Amygdala (tissue), 56 donors: ENCODE measurements around the gene BACE2.

Experiments used
- DNase-seq, 56 donors: peaks; one replicate each; lab custom pipeline; 2025; lab: John Stamatoyannopoulos, UW

The BACE2 gene

DNA sequence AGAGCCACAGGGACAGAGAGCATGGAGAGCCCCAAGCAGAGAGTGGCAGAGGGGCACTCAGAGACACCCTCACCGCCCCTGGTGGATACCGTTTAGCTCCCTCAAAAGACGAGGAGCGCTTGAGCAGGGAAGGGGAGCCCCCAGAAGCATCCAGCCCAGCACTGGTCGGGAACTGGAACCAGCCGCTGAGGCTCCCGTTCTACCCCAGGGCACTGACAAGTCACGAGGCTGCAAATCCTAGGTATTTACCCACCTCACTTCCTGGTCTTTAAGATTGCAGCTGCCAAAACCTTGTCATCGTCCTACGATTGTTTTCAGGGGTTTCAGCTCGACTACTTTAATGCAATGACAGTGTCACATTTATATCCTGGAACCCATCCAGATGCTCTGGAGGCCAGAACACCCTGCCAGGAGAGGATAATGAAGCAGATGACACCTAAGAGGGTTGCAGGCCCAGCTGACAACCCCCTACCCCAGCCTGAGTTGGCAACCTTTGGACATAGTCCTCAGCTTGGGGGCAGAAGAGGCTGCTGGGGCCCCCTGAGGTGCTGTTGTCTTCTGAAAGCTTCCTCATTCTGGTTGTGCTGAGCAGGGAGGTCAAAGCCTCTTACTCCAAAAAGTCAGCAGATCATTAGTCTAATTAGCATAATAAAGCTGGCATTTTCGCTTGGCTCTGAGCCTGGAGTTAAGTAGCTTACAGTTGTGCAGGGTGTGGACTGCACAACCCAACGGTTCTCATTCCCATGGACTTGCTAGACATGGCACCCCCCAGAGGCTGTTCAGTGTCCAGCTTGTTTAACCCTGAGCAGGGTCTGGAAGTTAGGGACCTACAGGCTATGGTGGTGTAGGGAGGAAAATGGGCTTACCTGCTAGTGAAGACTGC lies 20.6 kb upstream of the BACE2 start:
- no peak for DNase-seq

DNA sequence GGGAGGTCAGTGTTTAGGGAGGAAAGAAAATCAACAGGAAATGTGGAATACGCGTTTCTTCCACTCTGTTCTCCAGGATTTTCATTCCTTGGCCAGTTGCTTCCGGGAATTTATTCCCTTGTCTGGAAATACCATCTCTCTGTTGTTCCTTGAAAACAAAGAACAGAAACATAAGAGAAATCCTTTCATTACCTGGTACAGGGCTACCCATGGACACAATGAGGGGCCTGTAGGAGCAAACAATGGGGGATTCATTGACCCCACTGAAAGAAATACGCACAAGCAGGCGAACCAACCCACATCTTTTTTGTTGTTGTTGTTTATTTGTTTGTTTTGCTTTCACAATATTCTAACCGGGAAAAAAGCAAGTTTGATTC lies 20.0 kb upstream of the BACE2 start:
- no peak for DNase-seq

DNA sequence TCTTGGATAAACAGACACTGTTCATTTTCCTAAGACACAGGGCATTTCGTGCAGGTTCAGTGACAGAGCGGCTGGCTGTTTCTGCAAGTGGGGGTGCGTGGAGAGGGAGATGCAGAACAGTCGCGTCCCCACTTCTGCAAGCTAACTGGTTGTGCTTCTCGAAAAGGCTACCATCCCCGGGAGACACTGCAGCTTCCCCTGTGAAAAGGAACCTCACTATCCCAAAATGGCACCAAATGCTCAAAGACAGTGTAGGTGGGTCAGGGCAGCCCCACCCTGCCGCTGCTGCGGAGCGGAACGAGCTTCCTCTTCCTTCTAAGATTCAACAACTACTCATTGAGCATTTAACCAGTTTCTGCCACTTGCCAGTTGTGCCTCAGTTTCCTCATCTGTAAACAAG lies 19.2 kb upstream of the BACE2 start:
- no peak for DNase-seq

DNA sequence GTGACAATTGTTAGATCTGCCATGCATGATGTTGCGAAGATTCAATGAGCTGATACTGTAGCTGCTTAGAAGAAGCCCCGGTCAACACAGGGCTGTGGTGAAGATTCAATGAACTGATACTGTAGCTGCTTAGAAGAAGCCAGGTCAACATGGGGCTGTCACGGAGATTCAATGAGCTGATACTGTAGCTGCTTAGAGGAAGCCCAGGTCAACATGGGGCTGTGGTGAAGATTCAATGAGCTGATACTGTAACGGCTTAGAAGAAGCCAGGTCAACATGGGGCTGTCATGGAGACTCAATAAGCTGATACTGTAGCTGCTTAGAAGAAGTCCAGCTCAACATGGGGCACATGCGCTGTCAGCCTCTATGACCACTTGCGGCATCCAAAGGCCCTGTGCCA lies 18.8 kb upstream of the BACE2 start:
- no peak for DNase-seq

DNA sequence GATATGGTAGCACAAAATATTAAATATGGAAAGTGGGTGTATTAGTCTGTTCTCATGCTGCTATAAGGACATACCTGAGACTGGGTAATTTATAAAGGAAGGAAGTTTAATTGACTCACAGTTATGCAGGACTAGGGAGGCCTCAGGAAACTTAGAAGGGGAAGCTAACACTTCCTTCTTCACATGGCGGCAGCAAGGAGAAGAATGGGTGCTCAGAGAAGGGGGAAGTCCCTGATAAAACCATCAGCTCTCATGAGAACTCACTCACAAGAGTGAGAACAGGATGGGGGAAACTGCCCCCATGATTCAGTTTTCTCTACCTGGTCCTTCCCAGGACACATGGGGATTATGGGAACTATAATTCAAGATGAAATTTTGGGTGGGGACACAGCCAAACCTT lies 15.8 kb upstream of the BACE2 start:
- DNase-seq: no peak

DNA sequence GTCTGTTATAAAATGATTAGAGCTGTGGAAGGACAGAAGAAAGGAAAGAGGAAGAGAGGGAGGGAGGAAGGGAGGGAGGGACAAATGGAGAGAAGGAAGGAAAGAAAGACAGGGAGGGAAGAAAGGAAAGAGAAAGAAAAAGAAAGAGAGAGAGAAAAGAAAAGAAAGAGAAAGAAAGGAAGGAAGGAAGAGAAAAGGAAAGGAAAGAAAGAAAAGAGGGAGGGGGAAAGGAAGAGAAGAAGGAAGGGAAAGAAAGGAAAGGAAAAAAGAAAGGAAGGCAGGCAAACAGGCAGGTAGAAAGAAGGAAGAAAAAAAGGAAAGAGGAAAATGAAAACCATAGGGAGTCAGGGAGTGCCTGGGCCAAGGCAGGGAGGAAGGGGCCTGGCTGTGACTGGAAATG lies 14.5 kb upstream of the BACE2 start:
- DNase-seq: no peak

DNA sequence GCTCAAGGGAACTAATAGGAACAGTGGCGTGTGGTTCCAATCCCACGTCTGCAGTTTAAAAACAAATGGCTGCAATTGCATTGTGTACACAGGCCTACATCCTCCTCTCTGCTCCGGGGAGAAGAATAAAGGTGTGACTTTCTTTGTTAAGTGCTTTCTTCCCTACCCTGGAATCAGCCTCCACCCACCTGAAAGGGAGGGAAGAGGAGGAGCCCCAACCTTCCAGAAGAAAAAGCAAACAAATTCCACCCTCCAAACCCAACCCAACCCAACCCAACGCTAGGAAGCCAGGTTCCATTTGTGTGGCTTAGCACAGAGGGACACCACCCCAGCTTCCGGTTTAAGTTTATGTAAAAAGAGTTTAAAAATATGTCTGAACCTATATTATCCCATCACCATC lies 11.8 kb upstream of the BACE2 start:
- no peak for DNase-seq

DNA sequence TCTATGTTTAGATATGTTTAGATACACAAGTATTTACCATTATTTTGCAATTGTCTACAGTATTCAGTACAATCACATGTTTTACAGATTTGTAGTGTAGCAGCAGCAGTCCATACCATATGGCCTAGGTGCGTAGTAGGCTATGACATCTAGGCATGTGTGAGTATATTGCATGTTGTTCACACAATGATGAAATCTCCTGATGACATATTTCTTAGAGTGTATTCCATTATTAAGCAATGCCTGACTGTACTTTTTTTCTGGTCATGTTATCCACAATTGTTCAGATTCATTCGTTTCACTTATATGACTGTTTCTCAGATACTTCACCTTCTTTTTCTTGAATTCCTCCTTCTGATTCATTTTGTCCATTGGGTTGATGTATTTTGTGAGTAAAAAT lies 9.9 kb upstream of the BACE2 start:
- no peak for DNase-seq

DNA sequence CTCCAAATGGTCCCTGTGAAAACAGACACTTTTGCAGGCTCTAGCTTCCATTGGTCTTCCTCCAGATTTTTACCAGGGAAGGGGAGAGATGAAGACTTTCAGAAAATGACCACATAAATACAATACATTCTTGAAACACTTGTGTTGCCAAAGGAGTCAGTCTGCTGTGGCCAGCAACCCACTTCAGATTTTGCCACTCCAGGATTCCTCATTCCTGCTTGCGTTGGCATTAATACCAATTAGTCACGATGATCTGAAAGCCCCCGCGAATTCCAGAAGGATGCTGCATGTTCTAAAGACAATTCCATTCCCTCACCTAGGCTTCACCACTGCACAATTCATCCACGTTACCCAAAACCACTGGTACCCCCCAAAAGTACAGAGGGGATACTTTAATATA lies 7.9 kb upstream of the BACE2 start:
- no peak for DNase-seq

DNA sequence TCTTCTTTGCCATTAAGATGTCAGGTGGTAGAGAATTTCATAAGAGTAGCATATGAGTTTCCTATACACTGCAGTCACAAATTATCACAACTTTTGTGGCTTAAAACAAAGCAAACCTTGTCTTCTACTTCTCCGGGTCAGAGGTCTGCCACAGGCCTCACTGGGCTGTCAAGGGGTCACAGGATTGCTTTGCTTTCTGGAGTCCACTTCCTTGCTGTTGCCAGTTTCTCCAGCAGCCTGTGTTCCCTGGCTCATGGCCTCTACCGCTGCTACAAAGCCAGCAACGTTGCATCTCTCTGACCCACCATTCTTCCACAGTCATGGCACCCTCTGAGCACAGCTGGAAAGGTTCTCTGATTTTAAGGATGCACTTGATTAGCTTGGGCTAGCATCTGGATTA lies 6.5 kb upstream of the BACE2 start:
- no peak for DNase-seq

DNA sequence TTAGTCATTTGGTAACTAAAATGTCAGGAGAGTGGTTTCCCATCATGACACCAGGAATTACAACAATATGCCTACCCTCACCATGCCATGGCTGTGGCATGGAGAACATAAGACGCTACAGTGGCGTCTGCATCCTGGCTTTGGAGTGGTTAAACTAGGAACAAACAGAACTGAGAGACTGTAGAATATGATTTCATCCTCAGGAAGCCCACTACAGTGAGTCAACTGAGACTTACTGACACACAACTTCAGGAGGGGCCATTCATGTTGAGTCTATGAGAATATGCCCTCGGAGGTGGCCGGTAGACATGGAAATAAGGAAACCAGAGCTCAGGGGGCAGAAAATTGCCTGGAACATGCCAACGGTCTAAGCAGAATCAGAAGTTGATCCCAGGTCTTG lies 5.9 kb upstream of the BACE2 start:
- DNase-seq: no peak

DNA sequence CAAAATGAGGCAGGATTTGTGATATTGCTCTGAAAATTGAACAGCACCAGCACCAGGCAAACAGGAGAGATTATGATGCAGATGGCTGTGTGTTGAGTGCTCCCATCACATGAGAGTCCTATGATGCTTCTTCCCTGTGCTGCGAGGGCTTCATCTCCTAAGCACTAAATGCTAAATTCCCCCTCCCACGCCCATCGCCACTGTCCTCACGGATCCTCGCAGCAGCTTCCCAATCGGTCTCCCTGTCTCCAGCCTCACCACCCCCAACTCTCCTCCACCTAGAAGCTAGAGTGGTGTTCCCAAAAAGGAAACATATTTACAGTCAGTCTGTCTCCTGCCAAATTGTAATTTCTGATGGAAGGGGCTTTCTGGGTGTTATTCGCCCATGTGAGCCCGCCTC lies 4.9 kb upstream of the BACE2 start:
- DNase-seq: peak in 16 of 56 donors; percentile 5 to 46 (median 17)

DNA sequence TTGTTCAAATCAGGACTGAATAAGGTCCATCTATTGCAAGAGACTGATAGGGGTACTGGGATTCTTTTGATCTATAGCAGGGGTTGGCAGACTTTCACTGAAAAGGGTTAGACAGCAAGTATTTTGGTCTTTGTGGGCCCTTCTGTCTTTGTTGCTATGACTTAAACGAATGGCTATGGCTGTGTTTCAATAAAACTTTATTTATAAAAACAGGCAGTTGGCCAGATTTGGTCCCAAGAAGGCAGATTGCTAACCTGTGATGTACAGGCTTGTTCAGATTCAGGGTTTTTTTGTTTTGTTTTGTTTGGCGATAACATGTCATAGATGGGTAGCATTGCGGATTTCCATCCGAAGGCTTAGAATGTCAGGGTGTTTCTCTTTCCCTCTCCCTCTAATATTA lies 3.9 kb upstream of the BACE2 start:
- DNase-seq: no peak

DNA sequence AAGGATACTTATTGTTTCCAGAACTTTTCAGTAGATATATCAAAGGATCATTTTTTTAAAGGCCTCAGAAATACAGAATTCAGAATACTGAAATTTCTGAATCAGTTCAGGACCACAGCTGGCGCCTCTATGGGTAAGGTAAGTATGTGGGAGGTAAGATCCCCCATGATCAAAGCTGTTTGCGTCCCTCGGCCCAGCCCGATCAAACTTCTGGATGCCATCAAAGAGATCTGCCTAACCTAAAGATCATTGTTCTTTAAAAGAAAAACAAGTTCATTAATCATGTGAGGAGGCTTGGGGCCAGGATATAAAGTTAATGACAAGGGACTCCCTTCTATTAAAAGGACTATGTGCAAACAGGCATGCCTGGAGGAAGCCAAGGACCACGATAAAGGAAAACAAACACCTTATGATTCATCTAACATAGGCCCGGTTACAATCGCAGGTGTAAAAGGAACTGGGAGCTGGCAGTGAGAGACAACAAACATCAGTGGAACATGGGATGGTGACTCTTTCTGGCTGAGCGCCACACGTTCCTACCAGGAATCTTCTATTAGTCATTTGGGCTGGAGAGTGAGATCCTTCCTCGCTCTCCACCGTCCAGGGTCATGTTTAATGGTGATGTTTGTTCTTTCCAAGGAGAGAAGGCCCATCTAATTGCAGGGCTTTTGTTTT lies 2.8 kb upstream of the BACE2 start:
- no peak for DNase-seq

DNA sequence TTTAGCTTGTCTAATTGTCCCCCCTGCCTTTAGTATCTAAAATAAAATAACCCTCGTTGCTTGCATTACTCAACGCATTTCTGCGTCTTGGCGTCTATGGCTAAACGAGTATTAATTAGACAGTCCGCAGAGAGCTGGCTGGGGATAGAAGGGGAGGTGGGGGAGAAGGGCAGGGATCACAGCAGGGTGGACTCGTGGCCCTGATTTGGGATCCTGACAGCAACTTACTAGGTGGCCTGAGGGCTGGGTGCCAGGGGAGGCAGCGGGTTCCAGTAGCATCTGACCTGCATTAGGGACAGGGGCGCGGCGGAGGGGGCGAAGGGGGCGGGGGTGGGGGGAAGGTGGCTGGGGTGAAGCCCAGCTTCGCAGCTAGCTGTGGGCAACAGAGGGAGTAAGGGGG lies 1.1 kb upstream of the BACE2 start:
- DNase-seq: peak in 4 of 56 donors; percentile 9 to 64 (median 30)

DNA sequence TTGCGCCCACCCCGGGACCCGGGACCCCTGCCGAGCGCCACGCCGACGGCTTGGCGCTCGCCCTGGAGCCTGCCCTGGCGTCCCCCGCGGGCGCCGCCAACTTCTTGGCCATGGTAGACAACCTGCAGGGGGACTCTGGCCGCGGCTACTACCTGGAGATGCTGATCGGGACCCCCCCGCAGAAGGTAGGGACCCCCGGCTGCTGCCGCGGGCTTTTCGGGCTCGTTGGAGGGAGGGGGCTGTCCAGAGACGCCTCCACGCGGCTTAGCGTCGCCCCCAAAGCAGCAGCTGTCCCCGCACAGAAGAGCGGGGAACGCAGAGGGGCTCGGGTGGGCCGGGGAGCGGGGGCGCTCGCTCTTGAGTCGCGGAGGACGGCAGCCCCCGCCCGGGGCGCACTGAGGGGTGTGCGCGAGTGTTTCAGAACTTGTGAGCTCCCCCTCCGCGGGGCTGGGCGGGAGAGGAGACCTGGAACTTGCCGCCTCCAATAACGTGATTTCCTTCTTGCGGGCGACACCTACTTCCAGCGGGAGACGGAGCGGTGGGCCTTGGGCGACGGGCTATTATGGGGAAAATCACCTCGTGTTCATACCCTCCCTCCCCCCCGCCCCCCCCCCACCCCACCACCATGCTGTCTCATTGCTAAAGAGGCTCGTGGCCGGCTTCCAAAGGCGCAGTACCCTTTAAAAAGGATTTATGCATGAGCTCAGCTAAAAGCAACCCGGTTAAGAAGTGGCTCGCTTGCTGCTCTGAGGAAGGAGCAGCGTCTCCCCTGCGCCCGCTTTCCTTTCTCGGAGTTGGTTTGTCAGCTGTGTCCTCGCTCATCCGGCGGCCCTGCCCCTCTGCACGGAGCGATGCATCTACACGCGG lies 664 bp downstream of the BACE2 start:
- DNase-seq: peak in 28 of 56 donors; percentile 4 to 48 (median 26)

DNA sequence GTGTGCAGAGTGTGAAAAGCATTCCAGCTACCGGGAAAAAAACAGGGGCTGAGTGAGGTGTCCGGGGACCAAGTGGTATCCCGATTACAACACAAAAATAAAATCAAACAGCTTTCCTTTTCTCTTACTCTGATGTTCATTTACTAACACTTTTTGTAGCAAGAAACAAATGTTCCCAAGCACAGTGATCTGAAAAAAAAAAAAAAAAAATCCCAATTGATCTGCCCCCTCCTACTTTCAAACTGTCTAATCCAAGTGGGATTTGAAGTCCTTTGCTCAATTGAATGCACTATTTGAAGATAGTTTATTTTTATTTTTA lies 1.3 kb downstream of the BACE2 start:
- DNase-seq: no peak

DNA sequence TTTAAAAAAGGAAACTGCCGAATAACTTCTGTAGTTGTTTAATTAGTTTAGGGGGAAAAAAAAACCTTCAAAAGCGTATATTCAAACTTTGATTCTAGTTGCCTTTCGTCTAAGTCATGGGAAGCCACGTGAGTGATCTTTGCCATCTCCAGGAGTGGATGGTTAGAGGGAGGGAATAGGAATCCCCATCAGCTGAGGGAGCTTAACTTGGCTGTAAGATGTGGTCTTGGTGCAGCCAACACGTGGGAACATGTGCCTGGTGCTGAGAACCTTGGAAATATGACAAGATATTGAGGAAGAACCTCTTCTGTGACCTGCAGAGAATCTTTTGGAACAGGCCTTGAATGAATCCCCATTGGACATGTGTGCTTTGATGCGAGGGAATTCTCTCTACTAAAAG lies 1.7 kb downstream of the BACE2 start:
- no peak for DNase-seq

DNA sequence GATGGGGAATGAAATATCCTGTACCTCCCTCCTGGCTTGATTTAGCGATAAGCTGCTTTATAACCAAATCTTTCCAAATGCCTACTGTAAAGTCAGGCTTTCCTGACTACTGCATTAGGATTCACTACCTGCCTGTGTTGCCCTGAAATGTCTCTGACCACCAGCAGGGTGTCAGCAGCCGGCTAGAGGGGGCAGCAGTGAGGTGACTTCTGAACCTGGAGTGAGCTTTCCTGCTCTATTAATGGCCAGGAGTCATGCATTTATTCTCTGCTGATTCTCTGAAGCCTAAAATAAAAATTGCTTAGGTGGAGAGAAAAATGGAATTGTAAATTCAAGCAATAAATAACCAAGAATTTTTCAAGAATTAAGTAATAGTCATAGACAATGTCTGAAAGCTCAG lies 2.5 kb downstream of the BACE2 start:
- DNase-seq: peak in 3 of 56 donors; percentile 2 to 4 (median 2)

DNA sequence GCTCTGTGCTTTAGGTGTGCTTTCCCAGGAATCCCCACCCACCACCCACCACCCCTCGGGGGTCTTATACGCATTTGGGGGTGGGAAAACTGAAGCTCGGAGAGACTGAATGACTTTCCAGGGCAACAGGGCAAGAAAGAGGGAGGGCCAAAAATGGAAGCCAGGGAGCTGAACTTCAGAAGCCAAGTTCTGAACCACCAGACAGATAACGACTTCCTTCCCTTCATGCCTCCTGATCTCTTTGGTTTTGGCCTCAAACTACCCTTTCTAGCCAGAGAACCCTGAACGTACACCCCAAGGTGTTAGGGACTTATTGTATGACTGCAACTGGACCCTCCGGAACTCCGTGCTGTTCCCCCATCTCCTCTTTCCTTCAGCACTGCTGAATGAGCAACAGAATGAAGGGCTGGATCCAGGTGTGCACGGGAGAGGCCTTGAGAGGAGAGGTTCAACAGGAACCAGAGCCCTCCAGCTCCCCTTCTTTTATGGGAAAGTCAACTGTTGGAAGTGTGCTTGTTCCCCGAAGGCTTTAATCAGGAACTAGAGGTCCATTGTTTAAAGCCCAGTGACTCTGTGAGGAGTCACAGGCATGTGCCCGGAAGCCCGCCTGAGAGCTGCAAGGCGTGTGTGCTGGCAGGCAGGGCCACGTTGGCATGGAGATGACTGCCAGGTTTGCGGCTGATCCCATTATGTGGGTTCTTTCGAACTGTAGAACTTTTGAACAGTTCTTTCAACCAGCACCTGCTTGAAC lies 3.1 kb downstream of the BACE2 start:
- DNase-seq: peak in 14 of 56 donors; percentile 1 to 61 (median 22)

DNA sequence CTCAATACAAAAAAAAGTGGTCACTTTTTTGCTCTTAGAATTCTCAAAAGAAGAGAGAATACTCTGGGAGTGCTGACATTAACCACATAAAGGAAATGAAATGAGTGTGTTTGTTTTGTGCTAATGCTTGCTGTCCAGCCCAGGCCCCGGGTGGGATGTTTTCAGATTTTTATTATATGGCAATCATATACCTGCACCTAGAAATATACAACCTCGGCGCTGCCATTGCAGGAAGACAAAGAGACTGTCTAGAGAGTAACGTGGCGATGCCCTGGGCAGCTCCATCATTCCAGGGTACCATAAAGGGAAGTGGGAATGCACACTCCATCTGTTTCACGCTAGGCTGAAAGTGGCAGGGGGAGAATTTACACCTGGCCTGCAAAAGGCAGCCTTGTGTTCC lies 7.1 kb downstream of the BACE2 start:
- no peak for DNase-seq
